ENCODE data around the gene TRAF4. TPM values are rescaled to one million over a fixed set of nuclear protein-coding genes. Genes with fewer than 3 reads are reported as not detected.

The TRAF4 gene, protein sequence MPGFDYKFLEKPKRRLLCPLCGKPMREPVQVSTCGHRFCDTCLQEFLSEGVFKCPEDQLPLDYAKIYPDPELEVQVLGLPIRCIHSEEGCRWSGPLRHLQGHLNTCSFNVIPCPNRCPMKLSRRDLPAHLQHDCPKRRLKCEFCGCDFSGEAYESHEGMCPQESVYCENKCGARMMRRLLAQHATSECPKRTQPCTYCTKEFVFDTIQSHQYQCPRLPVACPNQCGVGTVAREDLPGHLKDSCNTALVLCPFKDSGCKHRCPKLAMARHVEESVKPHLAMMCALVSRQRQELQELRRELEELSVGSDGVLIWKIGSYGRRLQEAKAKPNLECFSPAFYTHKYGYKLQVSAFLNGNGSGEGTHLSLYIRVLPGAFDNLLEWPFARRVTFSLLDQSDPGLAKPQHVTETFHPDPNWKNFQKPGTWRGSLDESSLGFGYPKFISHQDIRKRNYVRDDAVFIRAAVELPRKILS
- total RNA-seq (24.2 TPM), polyA plus RNA-seq (ENCODE audit: insufficient read depth in 1 of 8, insufficient read length in 8 of 8, low replicate concordance in 1 of 8) (10 to 100 TPM; 58.5 to 91.2 (median 66.1) TPM)
- long read RNA-seq, donor 1, transcript TRAF4-201 (7 exons, 2,923 nt): major isoform, 7 of 7 reads
- long read RNA-seq, donor 1, partial matches to known transcripts: 0 of 7 reads
- long read RNA-seq, donor 1, other reads (novel, unspliced or antisense): 0 of 7 reads
- long read RNA-seq, donor 2, partial matches to known transcripts: 0 of 1 reads
- long read RNA-seq, donor 2, other reads (novel, unspliced or antisense): 0 of 1 reads
- long read RNA-seq, donor 3, transcript TRAF4-201 (7 exons, 2,923 nt): major isoform, 15 of 16 reads
- long read RNA-seq, donor 3, partial matches to known transcripts: 0 of 16 reads
- long read RNA-seq, donor 3, other reads (novel, unspliced or antisense): 0 of 16 reads
- long read RNA-seq, donor 4, transcript TRAF4-201 (7 exons, 2,923 nt): major isoform, 8 of 8 reads
- long read RNA-seq, donor 4, partial matches to known transcripts: 0 of 8 reads
- long read RNA-seq, donor 4, other reads (novel, unspliced or antisense): 0 of 8 reads
- long read RNA-seq, donor 5, transcript TRAF4-201 (7 exons, 2,923 nt): major isoform, 32 of 32 reads
- long read RNA-seq, donor 5, partial matches to known transcripts: 0 of 32 reads
- long read RNA-seq, donor 5, other reads (novel, unspliced or antisense): 0 of 32 reads
- long read RNA-seq, donor 6, transcript TRAF4-201 (7 exons, 2,923 nt): major isoform, 7 of 9 reads
- long read RNA-seq, donor 6, partial matches to known transcripts: 0 of 9 reads
- long read RNA-seq, donor 6, other reads (novel, unspliced or antisense): 0 of 9 reads
- long read RNA-seq, donor 7, transcript TRAF4-201 (7 exons, 2,923 nt): major isoform, 17 of 18 reads
- long read RNA-seq, donor 7, partial matches to known transcripts: 0 of 18 reads
- long read RNA-seq, donor 7, other reads (novel, unspliced or antisense): 0 of 18 reads
- long read RNA-seq, donor 8, transcript TRAF4-201 (7 exons, 2,923 nt): major isoform, 5 of 6 reads
- long read RNA-seq, donor 8, partial matches to known transcripts: 0 of 6 reads
- long read RNA-seq, donor 8, other reads (novel, unspliced or antisense): 0 of 6 reads
- long read RNA-seq, donor 9, transcript TRAF4-201 (7 exons, 2,923 nt): major isoform, 8 of 9 reads
- long read RNA-seq, donor 9, partial matches to known transcripts: 0 of 9 reads
- long read RNA-seq, donor 9, other reads (novel, unspliced or antisense): 0 of 9 reads
- long read RNA-seq, donor 10, transcript TRAF4-201 (7 exons, 2,923 nt): major isoform, 16 of 30 reads
- long read RNA-seq, donor 10, partial matches to known transcripts: 12 of 30 reads
- long read RNA-seq, donor 10, other reads (novel, unspliced or antisense): 0 of 30 reads
- long read RNA-seq, donor 11, transcript TRAF4-201 (7 exons, 2,923 nt): major isoform, 11 of 11 reads
- long read RNA-seq, donor 11, partial matches to known transcripts: 0 of 11 reads
- long read RNA-seq, donor 11, other reads (novel, unspliced or antisense): 0 of 11 reads

DNA sequence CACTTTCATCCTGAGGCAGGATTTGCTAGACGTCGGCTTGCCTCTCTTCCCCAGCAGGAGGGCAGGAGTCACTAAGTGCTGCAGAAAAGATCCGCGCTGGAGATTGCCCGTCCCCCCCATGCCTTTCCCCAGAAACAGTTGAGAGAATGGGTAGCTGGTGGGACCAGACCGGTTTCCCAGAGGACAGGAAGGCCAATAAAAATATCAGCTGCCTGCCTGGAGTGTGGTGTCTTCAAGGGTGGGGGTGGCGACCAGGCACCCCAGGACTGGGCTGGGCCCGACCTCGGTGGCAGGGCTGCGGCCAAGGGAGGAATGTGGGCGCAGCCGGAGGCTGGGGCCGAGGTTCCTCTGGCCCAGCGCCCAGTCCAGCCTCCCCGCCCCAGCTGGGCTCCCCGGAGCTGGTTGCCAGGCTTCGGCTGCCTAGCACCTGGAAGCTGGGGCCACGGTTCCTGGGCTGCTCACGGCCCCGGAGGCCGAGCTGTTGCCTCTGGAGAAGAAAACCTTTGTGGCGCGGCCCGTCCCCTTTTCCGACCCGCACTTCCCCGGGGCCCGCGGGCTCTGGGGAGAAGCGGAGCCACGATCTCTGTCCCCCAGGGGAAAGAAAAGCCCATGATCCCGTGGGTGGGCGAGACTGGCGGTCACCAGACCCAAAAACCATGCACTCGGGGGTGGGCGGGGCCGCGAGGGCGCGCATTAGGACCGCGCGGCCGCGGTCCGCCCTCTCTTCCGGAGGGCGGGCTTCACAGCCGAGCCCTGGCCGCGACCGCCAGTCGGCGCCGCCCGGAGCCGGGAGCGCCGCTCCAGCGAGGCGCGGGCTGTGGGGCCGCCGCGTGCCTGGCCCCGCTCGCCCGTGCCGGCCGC lies at the start of gene TRAF4:
Gene TRAF4, plus strand, starts transcription at position 769 of the 861 bp plus-strand sequence. CDS start 102 bp downstream, outside the sequence.
- Histone ChIP-seq H3K27ac (ENCODE audit: low read length) (peak within 1 kb of the TSS; percentile 98), H3K4me1 (ENCODE audit: control insufficient read depth, insufficient read depth, low read length) (peaks cover 48% of the 10 kb centered on the region), H3K4me3 (ENCODE audit: low read length) (peak within 1 kb of the TSS; percentile 72), H3K27me3 (ENCODE audit: control insufficient read depth, insufficient read depth, low read length) (no peaks in the 10 kb centered on the region), H3K9me3 (replicated peaks; ENCODE audit: control insufficient read depth, low read depth, low read length) (no peaks in the 10 kb centered on the region), H3K36me3 (ENCODE audit: control insufficient read depth, insufficient read depth, low read length) (peaks cover 26% of the 10 kb centered on the region)
- WGBS (ENCODE audit: insufficient coverage): under 1% methylated on average over 65 of the region's 70 CpGs
- peak; percentile 93 for DNase-seq

DNA sequence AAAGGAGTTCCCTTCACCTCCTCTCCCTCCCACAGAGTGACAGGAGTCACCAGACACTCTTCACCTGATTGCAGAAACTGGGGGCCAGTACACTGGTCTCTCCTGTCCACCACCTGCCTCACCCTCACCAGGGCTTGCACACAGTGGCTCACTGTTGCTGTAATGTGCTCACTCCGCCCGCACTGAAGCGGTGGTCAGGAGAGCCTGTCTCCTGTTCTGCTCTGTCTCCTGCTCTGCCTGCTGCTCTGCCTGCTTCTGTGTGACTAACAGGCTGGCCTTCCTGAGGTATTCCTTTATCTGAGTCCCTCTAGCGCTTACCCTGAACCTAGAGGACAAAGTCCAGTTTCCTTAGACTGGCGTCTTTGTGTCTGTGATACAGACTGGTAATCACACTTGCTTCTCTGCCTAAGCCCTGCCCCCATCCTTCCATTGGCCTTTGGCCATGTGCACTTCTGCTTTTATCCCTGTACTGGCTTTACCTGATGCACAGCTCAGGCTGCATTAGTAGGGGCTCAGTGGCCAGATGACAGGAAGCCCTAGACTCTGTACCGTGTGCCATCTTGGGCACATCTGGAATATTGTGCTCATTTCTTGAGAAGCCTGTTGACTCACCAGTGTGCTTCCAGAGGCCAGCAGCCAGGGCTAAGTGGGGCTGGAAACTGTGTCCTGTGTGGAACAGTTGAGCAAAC lies 45.4 kb upstream of the TRAF4 start:
- DNase-seq: no peak
- H3K36me3 ChIP-seq (ENCODE audit: control insufficient read depth, insufficient read depth, low read length): peaks cover 100% of the 10 kb centered on the region
- H3K9me3 ChIP-seq (replicated peaks; ENCODE audit: control insufficient read depth, low read depth, low read length): no peaks in the 10 kb centered on the region
- no peaks in the 10 kb centered on the region for H3K27me3 ChIP-seq (ENCODE audit: control insufficient read depth, insufficient read depth, low read length)
- H3K4me1 ChIP-seq (ENCODE audit: control insufficient read depth, insufficient read depth, low read length): no peaks in the 10 kb centered on the region
- H3K27ac ChIP-seq (ENCODE audit: low read length): no peak overlapping the region
- 91% methylated on average over 6 of the region's 6 CpGs for WGBS (ENCODE audit: insufficient coverage)
- H3K4me3 ChIP-seq (ENCODE audit: low read length): no peak overlapping the region

DNA sequence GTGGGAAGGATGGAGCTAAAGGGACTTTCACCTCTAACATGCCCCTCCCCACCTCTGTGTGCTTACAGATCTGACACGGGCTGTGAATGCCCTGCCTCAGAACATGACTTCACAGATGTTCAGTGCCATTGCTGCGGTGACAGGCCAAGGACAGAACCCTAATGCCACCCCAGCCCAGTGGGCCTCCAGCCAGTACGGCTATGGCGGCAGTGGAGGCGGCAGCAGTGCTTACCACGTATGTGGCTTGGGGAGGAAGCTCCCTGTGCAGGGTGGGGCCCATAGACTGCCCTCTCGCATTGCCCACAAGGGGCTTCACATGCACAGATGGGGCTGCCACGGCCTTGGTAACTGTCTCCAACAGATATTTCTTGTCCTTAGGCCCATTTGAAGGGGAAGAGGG lies 43.5 kb upstream of the TRAF4 start:
- no peaks in the 10 kb centered on the region for H3K27me3 ChIP-seq (ENCODE audit: control insufficient read depth, insufficient read depth, low read length)
- H3K36me3 ChIP-seq (ENCODE audit: control insufficient read depth, insufficient read depth, low read length): peaks cover 99% of the 10 kb centered on the region
- no peak overlapping the region for H3K27ac ChIP-seq (ENCODE audit: low read length)
- no peak for DNase-seq
- H3K4me1 ChIP-seq (ENCODE audit: control insufficient read depth, insufficient read depth, low read length): no peaks in the 10 kb centered on the region
- H3K4me3 ChIP-seq (ENCODE audit: low read length): no peak overlapping the region
- no peaks in the 10 kb centered on the region for H3K9me3 ChIP-seq (replicated peaks; ENCODE audit: control insufficient read depth, low read depth, low read length)
- WGBS (ENCODE audit: insufficient coverage): 89% methylated on average over 6 of the region's 8 CpGs

DNA sequence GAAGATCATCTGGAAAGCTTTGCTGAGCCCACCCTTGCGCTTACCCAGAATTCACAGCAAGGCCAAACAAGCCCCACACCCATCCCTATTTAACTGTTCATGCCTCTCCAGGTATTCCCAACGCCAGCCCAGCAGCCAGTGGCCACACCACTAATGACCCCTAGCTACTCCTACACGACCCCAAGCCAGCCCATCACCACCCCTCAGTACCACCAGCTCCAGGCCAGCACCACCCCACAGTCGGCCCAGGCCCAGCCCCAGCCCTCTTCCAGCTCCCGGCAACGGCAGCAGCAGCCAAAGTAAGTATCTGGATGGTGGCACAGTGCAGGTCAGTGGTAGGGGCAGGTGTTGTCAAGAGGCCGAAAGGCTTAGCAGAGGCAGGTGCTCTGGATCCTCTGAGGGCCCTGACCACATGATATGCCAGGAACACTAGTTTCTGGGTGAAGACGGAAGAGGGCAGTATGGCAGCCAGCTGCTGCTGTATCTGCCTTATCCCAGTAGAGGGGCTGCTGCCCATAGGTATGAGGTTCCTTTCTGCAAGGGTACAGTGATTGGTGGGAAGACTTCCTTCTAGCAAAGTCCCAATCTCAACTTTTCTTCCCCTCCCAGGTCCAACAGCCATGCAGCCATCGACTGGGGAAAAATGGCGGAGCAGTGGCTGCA lies 42.9 kb upstream of the TRAF4 start:
- Histone ChIP-seq H3K9me3 (replicated peaks; ENCODE audit: control insufficient read depth, low read depth, low read length) (no peaks in the 10 kb centered on the region), H3K27ac (ENCODE audit: low read length) (no peak overlapping the region), H3K4me1 (ENCODE audit: control insufficient read depth, insufficient read depth, low read length) (no peaks in the 10 kb centered on the region), H3K36me3 (ENCODE audit: control insufficient read depth, insufficient read depth, low read length) (peaks cover 99% of the 10 kb centered on the region), H3K27me3 (ENCODE audit: control insufficient read depth, insufficient read depth, low read length) (no peaks in the 10 kb centered on the region), H3K4me3 (ENCODE audit: low read length) (no peak overlapping the region)
- DNase-seq: no peak
- 87% methylated on average over 7 of the region's 10 CpGs for whole genome bisulfite sequencing (ENCODE audit: insufficient coverage)

DNA sequence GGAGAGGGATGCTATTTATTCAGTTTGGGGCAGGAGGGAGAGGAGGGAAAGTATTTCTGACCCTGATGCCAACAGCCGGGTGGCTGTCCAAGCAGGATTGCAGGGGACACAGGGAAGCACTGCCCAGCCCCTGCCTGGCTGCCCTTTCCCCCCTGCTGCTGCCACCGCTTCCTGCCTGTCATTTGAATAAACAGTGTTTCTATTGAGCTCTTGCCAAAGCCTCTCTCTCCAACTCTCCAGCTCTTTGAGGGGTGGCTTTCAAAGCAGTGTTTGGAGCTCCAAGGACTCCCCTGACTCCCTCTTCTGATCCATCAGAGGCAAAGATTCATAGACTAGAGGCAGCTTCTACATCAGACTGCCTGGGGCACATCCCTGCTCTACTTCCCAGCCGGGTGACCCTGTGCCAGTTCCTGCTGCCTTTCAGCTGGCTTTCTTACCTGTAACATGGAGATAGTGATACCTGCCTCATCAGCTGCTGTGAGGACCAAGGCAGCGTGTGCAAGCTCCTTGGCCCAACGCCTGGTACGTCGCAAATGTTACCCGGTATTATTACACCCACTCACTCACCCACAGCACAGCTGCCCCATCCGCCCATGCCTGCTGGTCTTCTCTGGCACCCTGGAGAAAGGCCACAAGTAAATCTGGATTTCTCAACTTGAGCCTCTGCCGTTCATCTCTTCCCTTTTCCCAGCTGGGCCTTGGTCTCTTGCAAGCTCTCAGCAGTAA lies 41.6 kb upstream of the TRAF4 start:
- H3K36me3 ChIP-seq (ENCODE audit: control insufficient read depth, insufficient read depth, low read length): peaks cover 88% of the 10 kb centered on the region
- 83% methylated on average over 8 of the region's 10 CpGs for WGBS (ENCODE audit: insufficient coverage)

DNA sequence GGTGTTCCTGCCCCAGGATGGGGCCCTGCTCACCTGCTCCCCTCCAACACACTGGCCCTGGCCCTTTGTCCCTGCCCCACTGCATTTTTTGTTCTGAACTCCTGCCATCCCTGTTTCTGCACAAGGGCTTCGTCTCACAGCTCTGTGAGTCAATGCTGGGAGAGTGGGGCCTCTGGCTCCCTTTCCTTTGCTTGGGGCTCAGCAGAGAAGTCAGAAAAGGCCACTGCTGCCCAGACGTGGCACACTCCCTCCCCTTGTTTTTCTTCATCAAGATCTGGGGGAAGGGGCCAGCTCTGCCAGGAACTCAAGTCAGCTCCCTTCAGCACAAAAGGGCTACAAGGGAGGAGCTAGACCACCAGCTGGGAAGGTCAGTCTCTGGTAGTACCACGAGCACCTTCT lies 41.1 kb upstream of the TRAF4 start:
- no peak for DNase-seq
- H3K4me3 ChIP-seq (ENCODE audit: low read length): no peak overlapping the region
- H3K4me1 ChIP-seq (ENCODE audit: control insufficient read depth, insufficient read depth, low read length): no peaks in the 10 kb centered on the region
- no peaks in the 10 kb centered on the region for H3K9me3 ChIP-seq (replicated peaks; ENCODE audit: control insufficient read depth, low read depth, low read length)
- peaks cover 82% of the 10 kb centered on the region for H3K36me3 ChIP-seq (ENCODE audit: control insufficient read depth, insufficient read depth, low read length)
- H3K27me3 ChIP-seq (ENCODE audit: control insufficient read depth, insufficient read depth, low read length): no peaks in the 10 kb centered on the region
- WGBS (ENCODE audit: insufficient coverage): 73% methylated on average over 2 of the region's 3 CpGs
- H3K27ac ChIP-seq (ENCODE audit: low read length): no peak overlapping the region

More for the DNA sequence above, 41.6 kb upstream of the TRAF4 start:
- H3K4me3 ChIP-seq (ENCODE audit: low read length): no peak overlapping the region
- no peak overlapping the region for H3K27ac ChIP-seq (ENCODE audit: low read length)
- no peaks in the 10 kb centered on the region for H3K27me3 ChIP-seq (ENCODE audit: control insufficient read depth, insufficient read depth, low read length)
- no peak for DNase-seq
- H3K4me1 ChIP-seq (ENCODE audit: control insufficient read depth, insufficient read depth, low read length): no peaks in the 10 kb centered on the region
- no peaks in the 10 kb centered on the region for H3K9me3 ChIP-seq (replicated peaks; ENCODE audit: control insufficient read depth, low read depth, low read length)

DNA sequence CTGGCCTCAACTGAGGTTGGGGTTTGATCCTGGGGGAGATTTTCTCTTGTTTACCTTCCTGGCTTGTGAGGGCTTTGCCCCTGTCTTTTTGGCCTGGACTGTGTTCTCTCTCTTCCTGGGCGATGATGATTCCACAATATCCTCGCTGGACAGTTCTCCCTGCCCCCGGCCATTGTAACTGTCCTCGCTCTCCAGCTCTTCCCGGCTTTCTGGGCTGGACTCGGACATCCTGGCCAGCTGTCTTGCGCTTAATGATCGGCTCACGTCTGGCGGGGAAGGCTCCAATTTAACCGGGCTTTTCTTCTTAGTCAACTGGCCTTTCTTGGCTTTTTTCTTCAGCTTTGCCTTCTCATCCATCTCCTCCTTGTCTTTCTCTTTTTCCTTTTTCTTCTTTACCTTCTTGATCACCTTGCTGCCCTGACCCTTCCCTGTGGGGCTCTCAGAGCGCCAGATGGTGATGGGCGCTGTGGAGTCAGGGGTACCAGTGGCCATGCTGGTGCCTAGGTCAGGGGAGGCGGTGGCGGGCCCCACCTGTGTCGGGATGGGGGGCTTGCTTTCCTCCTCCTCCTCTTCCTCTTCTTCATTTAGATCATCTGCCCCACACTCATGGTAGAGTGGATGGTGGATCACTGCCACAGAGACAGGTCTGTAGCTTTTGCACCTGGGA lies 40.1 kb upstream of the TRAF4 start:
- DNase-seq: no peak
- H3K4me3 ChIP-seq (ENCODE audit: low read length): no peak overlapping the region
- H3K9me3 ChIP-seq (replicated peaks; ENCODE audit: control insufficient read depth, low read depth, low read length): no peaks in the 10 kb centered on the region
- H3K27me3 ChIP-seq (ENCODE audit: control insufficient read depth, insufficient read depth, low read length): no peaks in the 10 kb centered on the region
- H3K4me1 ChIP-seq (ENCODE audit: control insufficient read depth, insufficient read depth, low read length): no peaks in the 10 kb centered on the region
- H3K36me3 ChIP-seq (ENCODE audit: control insufficient read depth, insufficient read depth, low read length): peaks cover 73% of the 10 kb centered on the region
- WGBS (ENCODE audit: insufficient coverage): 68% methylated on average over 11 of the region's 16 CpGs
- H3K27ac ChIP-seq (ENCODE audit: low read length): no peak overlapping the region

Measured in muscle of leg (tissue), 16 donors.